Central memory CD4-positive, alpha-beta T cell (primary cell): Measurements from ENCODE around the gene CRIP1.

Experiments
- DNase-seq: peaks from one replicate; pipeline ENCODE4 v3.0.0; 2022

The CRIP1 gene

GRCh38 chr14:105519946-105520698, 33.4 kb downstream of the CRIP1 start:
- no peak for DNase-seq

GRCh38 chr14:105525326-105525725, 38.6 kb downstream of the CRIP1 start:
- no peak for DNase-seq

GRCh38 chr14:105525861-105526775, 39.4 kb downstream of the CRIP1 start, which contains the start of gene TMEM121:
Gene TMEM121, plus strand, starts transcription at chr14:105526583. Its CDS starts 2,252 bp downstream, at chr14:105528835.
- DNase-seq, result peak; percentile 28

GRCh38 chr14:105526776-105527380, 40.2 kb downstream of the CRIP1 start:
- no peak for DNase-seq

GRCh38 chr14:105527381-105527825, 40.7 kb downstream of the CRIP1 start:
- DNase-seq, result no peak

- DNase-seq, result peak; percentile 73
Observed at GRCh38 chr14:105527826-105528585, 41.3 kb downstream of the CRIP1 start.

GRCh38 chr14:105528586-105529318, 42.1 kb downstream of the CRIP1 start:
- DNase-seq, result no peak

- DNase-seq, result no peak
Observed at GRCh38 chr14:105529319-105529568, 42.6 kb downstream of the CRIP1 start.

GRCh38 chr14:105529569-105530284, 43.0 kb downstream of the CRIP1 start:
- peak; percentile 42 for DNase-seq

GRCh38 chr14:105530285-105531087, 43.8 kb downstream of the CRIP1 start:
- DNase-seq, result no peak

- no peak for DNase-seq
Observed at GRCh38 chr14:105531088-105531893, 44.6 kb downstream of the CRIP1 start.

- no peak for DNase-seq
Observed at GRCh38 chr14:105531894-105532623, 45.4 kb downstream of the CRIP1 start.

GRCh38 chr14:105532735-105533141, 46.1 kb downstream of the CRIP1 start:
- DNase-seq, result no peak

GRCh38 chr14:105533391-105533790, 46.7 kb downstream of the CRIP1 start:
- DNase-seq, result no peak

- DNase-seq, result no peak
Observed at GRCh38 chr14:105533811-105534498, 47.3 kb downstream of the CRIP1 start.

GRCh38 chr14:105534586-105534985, 47.9 kb downstream of the CRIP1 start:
- DNase-seq, result no peak

GRCh38 chr14:105536051-105536450, 49.4 kb downstream of the CRIP1 start:
- no peak for DNase-seq
